Effector CD8-positive, alpha-beta T cell (primary cell): Measurements from ENCODE around the gene ATP6V0D1.

Experiments used
- DNase-seq: peaks from one replicate; lab custom pipeline; 2025; lab: John Stamatoyannopoulos, UW

The ATP6V0D1 gene

DNA sequence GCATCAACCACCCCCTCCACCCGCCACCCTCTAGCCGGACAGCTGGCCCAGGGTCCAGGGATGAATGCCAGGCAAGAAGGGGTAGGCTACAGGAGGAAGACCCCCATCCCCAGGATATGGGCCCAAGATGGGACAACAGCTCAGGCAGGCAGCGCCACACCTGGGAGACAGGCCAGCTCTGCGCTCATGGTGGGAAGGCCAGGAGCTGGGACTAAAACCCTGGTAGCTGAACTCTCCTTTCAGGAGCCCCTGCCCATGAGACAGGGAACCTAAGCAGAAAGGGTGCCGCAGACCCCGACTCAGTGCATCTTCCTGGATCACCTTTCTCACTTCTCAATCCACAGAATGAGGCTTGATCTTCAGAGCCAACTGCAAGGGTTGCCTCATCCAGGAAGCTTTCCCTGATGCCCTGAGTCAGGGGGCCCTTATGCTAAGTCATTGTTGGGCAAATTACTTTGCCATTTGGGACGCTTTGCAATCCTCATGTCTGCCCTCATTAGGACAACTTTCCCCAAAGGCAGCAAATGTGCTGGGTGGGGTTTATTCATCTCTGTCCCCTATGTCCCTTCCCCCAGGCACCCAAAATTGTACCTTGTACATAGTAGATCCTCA lies 73.7 kb downstream of the ATP6V0D1 start:
- no peak for DNase-seq

DNA sequence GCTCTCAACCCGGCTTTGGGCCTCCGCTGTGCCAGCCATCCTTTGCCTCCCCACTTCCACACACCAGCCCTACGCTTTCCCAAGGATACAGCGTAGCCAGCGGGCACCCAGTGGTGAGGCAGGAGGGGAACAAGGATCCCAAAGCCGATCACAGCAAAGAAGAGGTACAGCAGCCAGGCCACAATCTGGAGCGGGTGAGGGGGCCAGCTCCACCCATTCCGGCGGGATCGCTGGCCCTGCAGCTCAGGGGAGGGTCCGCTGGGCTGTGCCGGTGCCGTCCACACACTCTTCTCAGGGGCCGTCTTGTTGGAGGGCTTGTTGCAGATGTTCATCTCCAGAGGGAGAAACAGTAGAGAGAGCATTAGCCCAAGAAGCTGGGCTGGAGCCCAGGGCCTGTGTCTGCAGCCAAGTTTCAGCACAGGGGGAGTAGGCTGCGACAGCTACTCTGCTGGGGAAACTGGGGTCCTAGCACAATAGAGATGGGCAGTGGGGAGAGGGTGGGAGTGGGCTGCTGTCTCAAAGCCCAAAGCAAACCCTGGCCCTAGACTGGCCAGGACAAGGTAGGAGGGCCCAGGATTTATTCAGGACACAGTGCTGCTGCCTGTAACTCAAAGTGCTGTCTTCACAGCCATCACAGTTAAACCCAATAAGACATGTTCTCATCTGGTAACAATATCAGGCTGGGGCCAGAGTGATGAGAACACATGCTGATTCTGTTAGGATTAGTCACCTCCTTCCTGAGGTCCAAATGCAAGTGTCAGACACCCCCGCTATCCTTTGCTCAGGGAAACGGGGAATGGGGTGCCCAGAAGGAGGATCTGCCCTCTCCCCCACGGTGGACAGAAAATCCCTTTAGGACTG lies 74.6 kb downstream of the ATP6V0D1 start:
- no peak for DNase-seq

DNA sequence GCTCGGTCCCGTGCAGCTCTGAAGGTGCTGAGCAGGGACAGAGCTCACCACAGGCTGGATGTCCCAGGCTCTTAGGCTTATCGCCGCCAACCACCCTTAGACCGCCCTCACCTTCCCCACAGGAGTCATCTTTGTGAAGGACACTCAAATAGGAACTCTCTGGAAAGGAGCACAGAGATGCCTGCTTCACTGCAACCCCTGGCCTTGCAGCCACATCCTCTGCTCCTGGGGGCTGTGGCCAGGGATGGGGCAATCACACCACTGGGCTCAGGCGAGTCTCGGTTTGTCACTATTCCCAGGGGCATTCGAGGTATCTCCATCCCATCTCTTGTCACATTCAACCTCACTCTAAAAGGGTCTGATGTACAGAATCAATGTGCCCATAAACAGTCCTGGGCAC lies 75.6 kb downstream of the ATP6V0D1 start:
- no peak for DNase-seq

DNA sequence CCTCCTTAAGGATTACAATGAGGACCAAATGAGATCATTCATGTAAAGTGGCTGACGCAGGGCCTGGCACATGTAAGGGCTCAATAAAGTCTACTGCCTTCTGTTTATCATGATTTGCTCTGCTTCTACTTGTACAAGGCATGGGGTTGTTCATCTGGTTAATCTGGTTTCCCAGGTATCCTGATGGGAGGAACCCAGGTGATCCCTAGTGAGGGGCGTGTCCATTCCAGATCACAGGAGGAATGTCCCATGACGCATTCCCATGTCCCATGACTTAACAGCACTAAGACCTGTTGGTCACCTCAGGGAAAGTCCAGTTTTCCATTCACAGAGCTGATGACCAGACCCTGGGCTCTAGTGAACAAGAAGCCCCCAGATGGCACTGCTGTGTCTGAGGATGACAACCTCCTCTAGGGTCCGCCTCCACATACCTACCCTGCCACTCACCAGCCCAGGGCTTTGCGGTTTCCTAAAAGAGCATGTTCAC lies 76.2 kb downstream of the ATP6V0D1 start:
- DNase-seq, result no peak

DNA sequence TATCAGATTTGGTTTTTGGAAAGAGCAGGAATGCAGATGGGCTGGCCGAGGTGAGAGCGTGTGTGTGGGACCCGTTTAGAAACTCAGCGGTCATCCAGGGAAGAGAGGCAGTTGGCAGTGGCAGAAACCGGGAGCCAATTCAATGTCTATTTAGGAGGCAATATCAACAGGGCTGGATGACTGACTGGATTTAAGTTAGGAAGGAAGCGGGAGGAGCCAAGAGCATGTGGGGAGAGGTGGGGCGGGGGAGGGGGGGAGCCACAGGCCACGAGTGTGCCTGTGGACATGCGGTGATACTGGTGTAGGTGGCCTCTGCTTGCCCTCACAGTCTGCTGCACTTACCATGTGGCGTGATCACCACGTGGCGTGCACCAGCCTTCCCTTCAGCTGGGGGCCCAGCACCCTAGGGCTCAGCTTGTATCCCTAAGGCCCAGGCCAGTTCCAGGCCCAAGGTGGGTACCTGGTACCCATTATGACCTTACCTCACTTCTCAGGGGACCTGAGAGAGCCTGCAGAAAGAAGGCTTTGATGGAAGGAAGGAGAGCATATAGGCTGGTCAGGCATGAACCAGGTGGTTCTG lies 76.9 kb downstream of the ATP6V0D1 start:
- DNase-seq, result no peak

DNA sequence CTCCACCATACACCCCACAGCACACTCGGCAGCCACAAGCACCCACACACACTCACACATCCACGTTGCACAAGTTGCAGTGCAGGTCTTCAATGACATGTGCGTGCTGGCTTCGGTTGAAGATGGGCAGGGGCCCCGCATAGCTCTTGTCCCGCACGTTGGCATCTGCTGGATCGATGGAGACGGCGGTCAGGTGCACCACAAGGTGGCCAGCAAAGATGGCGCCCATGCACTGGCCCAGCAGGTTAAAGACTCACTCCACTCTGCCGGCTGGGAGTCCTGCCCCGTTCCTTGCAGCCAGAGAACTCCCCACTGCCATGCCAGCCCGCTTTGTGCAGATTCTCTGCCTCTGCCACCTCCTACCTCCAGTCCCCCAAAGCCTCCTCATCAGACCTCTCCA lies 80.1 kb downstream of the ATP6V0D1 start:
- DNase-seq, result no peak

DNA sequence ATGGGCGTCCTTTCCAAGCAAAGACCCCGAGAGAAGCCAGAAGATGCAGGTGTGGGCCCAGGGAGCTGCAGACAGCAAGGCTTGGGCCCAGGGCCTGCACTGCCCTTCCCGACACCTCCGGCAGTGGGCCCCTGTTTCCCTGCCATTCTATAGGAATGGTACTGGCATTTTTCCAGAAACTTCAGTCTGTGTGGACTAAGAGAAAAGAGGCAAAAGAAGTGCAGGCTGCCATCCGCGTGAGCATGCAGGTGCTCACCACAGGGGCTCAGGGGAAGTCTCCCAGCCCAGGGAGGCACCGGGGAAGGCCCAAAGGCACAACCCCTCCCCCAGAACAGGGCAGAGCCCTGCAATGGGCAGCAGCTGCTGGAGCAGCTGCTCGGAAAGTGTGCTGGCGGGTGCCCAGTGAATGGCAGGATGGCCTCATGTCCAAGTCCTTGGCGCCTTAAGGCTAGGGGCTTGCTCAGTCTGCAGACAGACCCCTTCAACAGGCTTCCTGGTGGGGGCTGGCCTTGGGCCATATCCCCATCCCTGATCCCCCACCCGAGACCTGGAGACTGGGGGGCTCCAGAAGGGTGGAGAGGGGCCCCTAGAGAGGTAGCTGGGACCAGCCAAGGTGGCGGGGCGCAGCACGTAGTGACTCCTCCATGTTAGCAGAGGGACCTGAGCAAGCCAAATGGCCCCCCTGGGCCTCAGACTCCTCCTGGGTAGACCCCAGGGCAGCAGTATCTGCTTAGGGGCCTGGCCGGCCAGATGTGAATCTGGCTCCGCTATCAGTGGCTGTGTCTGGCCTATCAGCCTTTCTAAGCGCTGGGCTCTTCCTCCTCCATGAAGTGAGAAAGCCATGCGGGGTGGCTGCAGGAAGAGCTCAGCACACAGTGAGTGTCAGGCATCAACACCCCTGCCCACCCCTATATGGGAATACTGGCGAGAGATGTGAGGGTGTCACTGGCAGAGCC lies 80.9 kb downstream of the ATP6V0D1 start:
- DNase-seq, result no peak

DNA sequence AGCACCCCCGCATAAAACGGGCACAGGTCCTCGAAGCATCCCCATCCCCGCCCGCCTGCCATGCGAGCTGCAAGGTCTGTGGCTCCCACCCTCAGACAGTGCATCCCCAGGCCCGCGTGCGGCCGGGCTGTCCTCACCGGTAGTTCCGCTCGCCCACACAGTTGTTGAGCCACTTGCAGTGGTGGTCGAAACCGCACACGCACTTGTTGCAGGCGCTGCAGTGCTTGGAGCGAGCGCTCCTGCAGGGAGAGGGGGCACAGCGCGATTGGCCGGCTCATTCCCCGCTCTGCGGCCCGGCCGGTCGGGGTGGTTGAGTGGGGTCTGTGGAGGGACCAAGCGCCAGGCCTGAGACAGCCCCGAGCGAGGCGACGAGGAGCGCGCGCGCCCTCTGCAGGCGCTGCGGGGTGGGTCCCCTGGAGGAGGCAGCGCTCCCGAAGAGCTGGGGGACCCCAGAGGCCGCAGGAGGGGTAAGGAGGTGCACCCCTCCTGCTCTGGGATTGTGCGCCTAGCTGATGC lies 81.7 kb downstream of the ATP6V0D1 start:
- peak; percentile 9 for DNase-seq

DNA sequence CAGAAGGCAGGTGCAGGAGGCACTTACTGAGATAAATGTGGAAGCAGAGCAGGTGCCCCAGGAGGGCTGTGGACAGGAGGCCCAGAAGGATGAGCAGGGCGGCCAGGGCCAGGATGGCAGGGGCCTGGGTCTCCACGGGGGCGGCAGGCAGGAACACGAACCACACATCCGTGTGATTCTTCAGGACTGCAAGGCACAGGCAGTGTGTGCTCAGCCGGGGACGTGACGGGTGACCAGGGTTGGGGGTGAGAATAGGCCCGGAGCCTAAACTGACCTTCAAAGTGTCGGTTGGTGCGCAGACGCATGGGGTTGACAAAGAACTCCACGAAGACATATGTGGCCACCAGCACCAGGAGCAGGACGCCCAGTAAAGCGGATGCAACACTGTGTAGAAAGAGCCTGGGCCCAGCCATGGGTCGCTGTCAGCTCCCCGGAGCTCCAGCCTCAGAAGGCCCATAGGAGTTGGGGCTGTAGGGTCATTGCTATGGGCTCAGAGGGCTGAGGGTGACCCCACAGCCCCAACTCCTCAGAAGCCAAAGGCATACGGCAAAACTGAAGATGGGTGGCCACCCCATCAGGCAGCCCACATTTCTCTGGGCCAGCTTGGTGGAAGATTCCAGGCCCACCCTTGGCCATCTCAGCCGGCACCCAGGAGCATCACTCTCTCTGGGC lies 82.3 kb downstream of the ATP6V0D1 start:
- no peak for DNase-seq

DNA sequence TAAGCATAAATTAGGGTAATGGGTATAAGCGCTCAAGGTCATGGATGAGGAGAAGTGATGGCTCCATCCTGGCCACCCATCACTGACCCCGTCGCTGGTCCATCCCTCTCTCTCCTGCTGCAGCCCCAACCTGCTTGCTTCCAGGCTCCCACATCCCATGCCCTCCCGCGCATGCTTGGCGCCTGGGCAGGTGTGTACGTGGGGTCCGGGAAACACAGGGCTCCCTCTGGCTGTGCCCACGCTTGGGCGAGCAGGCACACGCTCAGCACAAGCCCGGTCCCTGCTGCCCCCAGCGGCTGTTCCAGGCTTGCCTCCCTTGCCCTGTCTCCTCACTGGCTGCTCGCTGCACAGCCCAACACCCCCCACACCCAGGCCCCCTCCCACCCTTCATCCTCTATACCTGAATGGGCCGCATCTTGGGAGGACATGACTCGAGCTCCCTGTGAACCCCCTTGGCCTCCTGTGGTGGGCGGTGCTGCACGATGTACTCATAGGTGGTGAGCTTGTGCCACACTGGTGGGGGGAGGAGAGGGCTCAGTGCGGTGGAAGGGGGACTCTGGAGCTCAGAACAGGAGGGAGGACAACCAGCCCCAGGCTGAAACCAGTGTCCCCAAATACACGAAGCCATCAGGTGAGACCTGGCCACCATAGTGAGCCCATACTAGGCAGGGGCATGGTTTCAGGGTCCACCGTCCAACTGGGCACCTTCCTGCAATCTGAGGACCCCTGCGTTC lies 83.0 kb downstream of the ATP6V0D1 start:
- no peak for DNase-seq

DNA sequence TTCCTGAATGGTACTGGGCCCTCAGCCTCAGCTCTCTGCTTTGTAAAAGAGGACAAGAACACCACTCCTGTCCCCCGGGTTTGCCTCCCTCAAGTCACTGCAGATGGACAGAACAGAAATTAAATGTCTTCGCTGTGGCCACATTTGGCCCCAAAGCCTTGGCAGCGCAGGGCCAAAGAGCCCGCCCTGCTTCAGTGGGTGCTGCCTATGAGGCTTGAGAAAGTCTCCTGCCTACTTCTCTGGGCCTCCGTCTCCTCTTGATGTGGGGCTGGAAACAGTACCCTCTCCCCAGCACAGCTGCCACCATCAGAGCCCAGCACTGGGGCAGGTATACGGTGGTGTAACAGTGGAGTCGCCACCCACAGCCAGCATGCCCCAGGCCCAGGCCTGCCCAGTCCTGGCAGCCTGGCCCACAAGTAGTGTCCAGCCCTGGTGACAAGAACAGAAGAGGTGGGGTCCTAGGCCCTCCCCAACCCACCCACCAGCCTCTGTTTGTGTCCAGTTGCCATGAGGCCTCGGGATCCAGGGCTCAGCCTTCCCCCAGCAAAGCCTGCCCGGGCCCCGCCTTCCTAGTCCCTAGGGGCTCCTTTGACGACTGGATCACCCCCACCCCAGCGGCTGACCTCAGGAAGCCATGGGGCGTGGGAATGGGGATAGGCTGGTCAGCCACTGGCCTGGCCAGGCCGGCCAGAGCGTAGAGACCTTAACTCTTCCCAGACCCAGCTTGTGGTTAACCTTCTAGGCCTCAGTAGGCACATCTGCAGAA lies 83.7 kb downstream of the ATP6V0D1 start:
- no peak for DNase-seq

DNA sequence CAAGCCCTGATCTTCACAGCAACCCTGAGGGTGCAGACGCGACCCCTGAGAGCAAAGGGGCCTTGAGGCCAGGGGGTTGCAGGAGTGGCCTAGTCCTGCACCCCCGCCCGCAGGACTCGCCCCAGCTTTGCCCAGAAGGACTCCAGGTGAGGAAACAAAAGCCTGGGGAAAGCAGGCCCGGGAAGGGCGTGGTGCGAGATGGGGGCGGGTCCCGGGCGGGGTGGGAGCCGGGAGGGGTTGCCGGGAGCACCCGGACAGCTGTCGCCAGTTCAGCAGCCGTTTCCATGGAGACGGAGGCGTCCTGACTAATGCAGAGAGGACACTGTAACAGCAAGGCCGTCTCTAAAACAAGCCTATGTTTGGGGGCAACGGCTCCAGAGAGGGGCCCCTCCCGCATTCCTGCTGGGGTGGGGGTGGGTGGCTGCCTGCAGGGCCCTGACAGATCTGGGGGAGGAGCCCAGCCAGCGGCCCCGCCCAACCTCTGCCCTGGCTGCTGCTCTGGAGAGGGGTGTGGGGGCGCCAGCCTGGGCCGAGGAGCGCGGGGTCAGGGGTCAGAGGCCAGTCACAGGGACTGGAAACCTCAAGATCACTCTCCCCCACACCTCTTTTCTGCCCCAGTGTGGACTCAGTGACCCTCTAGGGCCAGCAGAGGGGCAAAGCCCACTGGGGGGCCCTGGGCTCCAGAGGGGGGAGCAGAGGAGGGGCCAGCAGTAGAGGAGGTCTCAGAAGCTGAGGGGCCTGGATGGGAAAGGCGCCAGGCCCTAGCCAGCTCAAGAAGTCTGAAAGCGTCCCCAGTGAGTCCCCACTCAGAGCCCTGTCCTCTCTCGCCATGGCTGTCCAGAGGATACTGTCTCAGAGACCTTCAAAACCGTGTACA lies 84.6 kb downstream of the ATP6V0D1 start:
- no peak for DNase-seq

DNA sequence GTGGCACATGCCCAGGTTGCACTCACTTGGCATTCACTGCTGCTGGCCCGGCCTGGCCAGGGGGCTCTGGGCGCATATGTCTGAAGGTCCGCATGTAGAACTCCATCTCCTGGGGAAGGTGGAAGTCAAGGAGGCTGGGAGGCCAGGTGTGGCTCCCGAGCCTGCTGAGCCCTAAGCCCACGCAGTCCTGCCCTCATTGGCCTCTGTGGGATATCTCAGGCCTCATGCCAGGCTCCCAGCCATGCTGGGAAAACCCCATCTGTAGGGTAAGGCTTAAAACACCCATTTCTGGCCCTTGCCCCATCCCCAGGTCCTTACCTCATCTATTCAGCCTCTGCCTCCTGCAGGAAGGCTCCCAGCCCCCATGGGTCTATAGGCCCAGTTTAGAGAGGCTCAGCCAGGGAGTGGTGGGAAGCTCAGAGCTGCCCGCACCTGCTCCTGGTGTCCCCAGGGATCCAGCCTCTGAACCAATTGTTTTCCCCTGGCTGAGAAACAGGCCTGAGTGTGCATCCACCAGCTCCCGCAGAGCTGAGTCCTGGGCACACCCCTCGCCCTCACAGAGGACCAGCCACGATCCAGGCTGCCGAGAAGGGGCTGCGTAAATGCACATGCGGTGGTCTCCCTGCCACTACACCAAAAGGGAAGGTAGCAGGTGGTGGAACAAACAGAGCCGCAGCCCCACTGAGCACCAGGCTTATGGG lies 85.3 kb downstream of the ATP6V0D1 start:
- DNase-seq, result no peak

DNA sequence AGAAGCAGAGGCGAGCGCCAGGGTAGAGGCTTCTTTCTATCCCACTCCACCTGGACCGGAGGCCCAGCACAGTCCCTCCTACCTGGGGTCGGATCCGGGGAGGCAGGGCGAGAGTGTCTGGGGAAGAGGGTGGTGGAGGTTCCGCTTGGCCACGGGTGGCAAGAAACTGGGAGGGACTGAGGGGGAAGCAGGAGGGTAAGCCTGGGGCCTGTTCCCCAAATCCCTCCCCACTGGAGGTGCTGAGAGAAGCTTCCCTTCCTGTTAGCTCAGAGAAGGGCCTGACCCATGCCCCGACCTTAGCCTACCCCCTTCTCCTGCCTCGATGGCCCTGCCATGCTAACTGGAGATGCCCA lies 85.9 kb downstream of the ATP6V0D1 start:
- no peak for DNase-seq

DNA sequence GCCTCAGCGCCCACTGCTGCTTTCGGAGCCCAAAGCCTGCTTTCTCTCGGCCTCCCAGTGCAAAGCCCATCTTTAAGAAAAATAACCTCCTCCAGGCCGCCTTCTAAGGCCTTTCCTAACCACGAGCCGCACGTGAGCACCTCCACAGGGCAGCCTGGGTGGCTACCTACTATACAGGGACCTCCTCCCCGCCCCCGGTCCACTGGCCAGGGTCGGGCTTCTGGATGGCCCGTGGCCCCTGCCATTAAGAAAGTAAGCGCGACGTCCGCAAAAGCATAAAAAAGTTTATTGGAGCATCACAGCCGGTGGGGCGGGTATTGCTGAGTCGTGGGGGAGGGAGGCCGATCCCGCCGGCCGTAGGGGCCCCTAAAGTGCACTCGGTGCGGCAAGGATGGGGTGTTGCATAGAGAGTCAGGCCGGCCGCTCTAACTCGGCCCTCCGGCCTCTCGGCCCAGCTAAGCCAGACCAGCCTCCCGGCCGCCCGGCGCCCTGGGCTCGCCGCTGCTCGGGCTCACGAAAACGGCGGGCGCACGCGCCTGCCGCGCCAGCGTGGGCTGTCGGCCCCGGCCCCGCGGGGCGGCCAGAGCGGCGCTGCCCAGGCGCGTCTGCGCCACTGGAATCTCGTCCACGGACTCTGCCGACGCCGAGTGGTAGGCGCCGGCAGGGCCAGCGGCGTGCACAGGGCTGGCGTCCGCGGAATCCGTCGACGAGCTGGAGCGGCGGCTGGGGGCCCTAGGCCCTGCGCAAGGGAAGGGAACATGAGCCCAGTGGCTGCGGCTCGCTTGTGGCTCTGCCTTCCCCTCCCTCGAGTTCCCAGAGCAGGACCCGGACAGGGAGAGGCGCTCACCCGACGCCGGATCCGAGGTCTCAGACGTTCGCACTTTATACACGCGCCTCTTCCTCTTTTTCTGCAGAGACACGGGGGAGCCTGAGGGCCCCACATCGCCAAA lies 86.5 kb downstream of the ATP6V0D1 start:
- DNase-seq, result no peak

DNA sequence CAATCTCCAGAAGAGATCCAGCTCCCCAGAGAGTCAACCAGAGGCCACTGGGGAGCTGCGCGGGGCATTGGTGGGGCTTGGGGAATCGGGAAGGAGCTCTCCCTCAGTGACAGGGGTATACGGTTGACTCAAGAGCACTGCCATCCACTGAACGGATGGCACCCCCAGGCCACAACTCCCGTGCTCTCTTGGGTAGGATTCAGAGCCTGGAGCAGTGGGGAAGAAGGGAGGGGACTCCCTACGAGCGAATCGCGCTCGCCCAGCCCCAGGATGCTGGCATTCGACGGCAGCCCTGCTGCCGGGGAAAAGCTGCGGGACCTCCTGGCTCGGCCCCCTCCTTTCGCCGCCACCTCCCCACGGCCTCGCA lies 87.2 kb downstream of the ATP6V0D1 start:
- no peak for DNase-seq
